PC-9 (cell line): ENCODE data around the gene MXD4.

Experiments
- CTCF ChIP-seq: fragments of 200-600 bp; sonication (generic); conservative IDR thresholded peaks from 2 replicates; pipeline ENCODE4 v1.6.1; 2017; ENCODE audit warnings: mixed run types, antibody characterized with exemption, mild to moderate bottlenecking, moderate library complexity
- EZH2 ChIP-seq: fragments of 200-600 bp; sonication (generic); IDR thresholded peaks from 2 replicates; pipeline ENCODE4 v1.8.0; 2017; ENCODE audit warnings: antibody characterized with exemption, low read depth

- TF ChIP-seq CTCF (no peak), EZH2 (no peak)
Observed at GRCh38 chr4:2303121-2303685, 41.3 kb upstream of the MXD4 start.
